ENCODE data around the gene SEMA7A. TPM values are rescaled to one million over a fixed set of nuclear protein-coding genes. Genes with fewer than 3 reads are reported as not detected.

Gene SEMA7A
- polyA plus RNA-seq, 1 experiment = 22.7 TPM

GRCh38 chr15:74382004-74382816 is 51.5 kb downstream of the SEMA7A start:
- Histone ChIP-seq H3K36me3 (ENCODE audit: control insufficient read depth, insufficient read depth, low read length) (no peaks in the 10 kb centered on the region), H3K4me3 (ENCODE audit: low read depth, low read length) (no peak overlapping the region), H3K27me3 (ENCODE audit: control insufficient read depth, insufficient read depth, low read length) (no peaks in the 10 kb centered on the region)
- peak; percentile 96 for TF ChIP-seq CTCF (IDR thresholded peaks at IDR 0.05; ENCODE audit: insufficient read depth, low read depth, low read length)
- ChIA-PET CTCF (interaction anchor here (0.6 to 26.7 kb wide), 33 partner anchors 9 to 415 kb away, joined by 3 to 622 read pairs (median 5); partner anchors contain the start of genes SEMA7A and UBL7), POLR2A (interaction anchor here (0.6 kb wide), 1 partner anchor 553 kb away, joined by 10 read pairs; no protein-coding TSS in a partner anchor)
- no peak for DNase-seq (ENCODE audit: low read depth)

- POLR2A ChIA-PET = no interaction called here
- CTCF ChIA-PET = interaction anchor here (0.9 to 26.7 kb wide), 10 partner anchors 8 to 232 kb away, joined by 3 to 622 read pairs (median 6); partner anchors contain the start of gene SEMA7A
- no peak for TF ChIP-seq CTCF (IDR thresholded peaks at IDR 0.05; ENCODE audit: insufficient read depth, low read depth, low read length)
Measured at GRCh38 chr15:74381481-74381880, 52.3 kb downstream of the SEMA7A start.

GRCh38 chr15:74381190-74381453 is 52.6 kb downstream of the SEMA7A start:
- no peaks in the 10 kb centered on the region for H3K27me3 ChIP-seq (ENCODE audit: control insufficient read depth, insufficient read depth, low read length)
- ChIA-PET CTCF (interaction anchor here (1.0 to 26.7 kb wide), 3 partner anchors 14 to 54 kb away, joined by 3 to 622 read pairs (median 12); partner anchors contain the start of gene SEMA7A), POLR2A (no interaction called here)
- no peak overlapping the region for H3K4me3 ChIP-seq (ENCODE audit: low read depth, low read length)
- no peak for DNase-seq (ENCODE audit: low read depth)
- H3K36me3 ChIP-seq (ENCODE audit: control insufficient read depth, insufficient read depth, low read length) = no peaks in the 10 kb centered on the region
- no peak for TF ChIP-seq CTCF (IDR thresholded peaks at IDR 0.05; ENCODE audit: insufficient read depth, low read depth, low read length)

More at GRCh38 chr15:74381481-74381880, 52.3 kb downstream of the SEMA7A start:
- Histone ChIP-seq H3K4me3 (ENCODE audit: low read depth, low read length) (no peak overlapping the region), H3K27me3 (ENCODE audit: control insufficient read depth, insufficient read depth, low read length) (no peaks in the 10 kb centered on the region), H3K36me3 (ENCODE audit: control insufficient read depth, insufficient read depth, low read length) (no peaks in the 10 kb centered on the region)
- DNase-seq (ENCODE audit: low read depth) = no peak

- H3K27me3 ChIP-seq (ENCODE audit: control insufficient read depth, insufficient read depth, low read length) = no peaks in the 10 kb centered on the region
- POLR2A ChIA-PET = no interaction called here
- H3K36me3 ChIP-seq (ENCODE audit: control insufficient read depth, insufficient read depth, low read length) = no peaks in the 10 kb centered on the region
- H3K4me3 ChIP-seq (ENCODE audit: low read depth, low read length) = no peak overlapping the region
- no peak for TF ChIP-seq CTCF (IDR thresholded peaks at IDR 0.05; ENCODE audit: insufficient read depth, low read depth, low read length)
- no peak for DNase-seq (ENCODE audit: low read depth)
- CTCF ChIA-PET = interaction anchor here (1.0 to 26.7 kb wide), 4 partner anchors 15 to 108 kb away, joined by 3 to 622 read pairs (median 13); partner anchors contain the start of gene SEMA7A
Measured at GRCh38 chr15:74380361-74381189, 53.2 kb downstream of the SEMA7A start.

- DNase-seq (ENCODE audit: low read depth) = no peak
- H3K4me3 ChIP-seq (ENCODE audit: low read depth, low read length) = no peak overlapping the region
- H3K27me3 ChIP-seq (ENCODE audit: control insufficient read depth, insufficient read depth, low read length) = no peaks in the 10 kb centered on the region
- POLR2A ChIA-PET = interaction anchor here (0.6 kb wide), 1 partner anchor 238 kb away, joined by 4 read pairs; no protein-coding TSS in a partner anchor
- no peak for TF ChIP-seq CTCF (IDR thresholded peaks at IDR 0.05; ENCODE audit: insufficient read depth, low read depth, low read length)
- CTCF ChIA-PET = interaction anchor here (0.9 to 26.7 kb wide), 9 partner anchors 9 to 256 kb away, joined by 3 to 622 read pairs (median 4); partner anchors contain the start of genes ARID3B and SEMA7A
- no peaks in the 10 kb centered on the region for H3K36me3 ChIP-seq (ENCODE audit: control insufficient read depth, insufficient read depth, low read length)
Measured at GRCh38 chr15:74378848-74379247, 54.9 kb downstream of the SEMA7A start.
